Gastrocnemius medialis (tissue), 4 donors: Measurements from ENCODE around the gene UBAP2. TPM values are rescaled to one million over a fixed set of nuclear protein-coding genes. Genes with fewer than 3 reads are reported as not detected.

ENCODE experiments used
- ATAC-seq, 2 donors: fragments of 150-250 bp; one replicate each; pipeline ENCODE4 v1.9.1; 2016
- DNase-seq, 2 donors: peaks; one replicate each; pipeline ENCODE4 v3.0.0-alpha.2; 2019
- H3K27ac ChIP-seq, 4 donors: fragments of 200-600 bp; sonication (generic); 1 replicate in 1 of 4; 2 replicates in 3 of 4; pipeline ENCODE4 v1.5.1; 2016 to 2018; ENCODE audit warnings: mild to moderate bottlenecking in 2 of 4, moderate library complexity in 1 of 4
- H3K27me3 ChIP-seq, 3 donors: fragments of 200-600 bp; sonication (generic) in 2 of 3; 1 replicate in 1 of 3; 2 replicates in 2 of 3; pipeline versions ENCODE4 v1.5.1 to v1.6.0; 2016 to 2019; ENCODE audit warnings: mild to moderate bottlenecking in 1 of 3, moderate library complexity in 1 of 3
- H3K36me3 ChIP-seq, 2 donors: fragments of 200-600 bp; sonication (generic) in 1 of 2; one replicate each; pipeline ENCODE4 v1.5.1; 2017 to 2018
- H3K4me1 ChIP-seq, 2 donors: fragments of 200-600 bp; sonication (generic) in 1 of 2; one replicate each; pipeline ENCODE4 v1.5.1; 2016 to 2017; ENCODE audit warnings: mild to moderate bottlenecking in 2 of 2
- H3K4me3 ChIP-seq, 4 donors: fragments of 200-600 bp; sonication (generic) in 3 of 4; 1 replicate in 1 of 4; 2 replicates in 3 of 4; pipeline ENCODE4 v1.5.1; 2016 to 2019; ENCODE audit warnings: mild to moderate bottlenecking in 2 of 4
- H3K9me3 ChIP-seq, 3 donors: fragments of 200-600 bp; sonication (generic) in 2 of 3; 1 replicate in 1 of 3; 2 replicates in 2 of 3; pipeline ENCODE4 v1.5.1; 2016 to 2019
- POLR2A ChIP-seq, 2 donors: fragments of 450-650 bp; IDR thresholded peaks; one replicate each; pipeline ENCODE4 v1.6.1; 2017; ENCODE audit warnings: antibody characterized with exemption in 2 of 2, mild to moderate bottlenecking in 2 of 2, moderate library complexity in 2 of 2
- in situ Hi-C, 4 donors: fragments of 200-750 bp; cut with MboI; loops; one replicate each; pipeline versions ENCODE4 v1.15.0 to v1.8.0; 2017; ENCODE audit warnings: low sequenced_read_pairs in 4 of 4
- intact Hi-C: fragments of 100-400 bp; cut with DNase I; formaldehyde crosslinking; loops from one replicate; pipeline ENCODE4 v1.15.1; 2023; ENCODE audit warnings: low total_unique reads
- total RNA-seq, 4 donors: library from RNA; depleted of rRNA; stranded (reverse); fragments of >200 nt; gene quantifications; one replicate each; pipeline versions ENCODE4 v1.1.0 to v1.2.3, GENCODE V29; 2016
- TF ChIP-seq, protein P1 (sequence below), 5 experiments: fragments of 450-650 bp in 3 of 5; fragments of 200-600 bp in 2 of 5; sonication (generic) in 2 of 5; IDR thresholded peaks in 4 of 5; conservative IDR thresholded peaks in 1 of 5; 1 replicate in 4 of 5; 2 replicates in 1 of 5; pipeline ENCODE4 v1.5.1; 2016 to 2019; ENCODE audit warnings: antibody characterized with exemption in 5 of 5, mild to moderate bottlenecking in 3 of 5, moderate library complexity in 3 of 5

The UBAP2 gene
- total RNA-seq, 4 donors from 2014 or later, result 14.6 to 26.6 (median 20.9) TPM

DNA sequence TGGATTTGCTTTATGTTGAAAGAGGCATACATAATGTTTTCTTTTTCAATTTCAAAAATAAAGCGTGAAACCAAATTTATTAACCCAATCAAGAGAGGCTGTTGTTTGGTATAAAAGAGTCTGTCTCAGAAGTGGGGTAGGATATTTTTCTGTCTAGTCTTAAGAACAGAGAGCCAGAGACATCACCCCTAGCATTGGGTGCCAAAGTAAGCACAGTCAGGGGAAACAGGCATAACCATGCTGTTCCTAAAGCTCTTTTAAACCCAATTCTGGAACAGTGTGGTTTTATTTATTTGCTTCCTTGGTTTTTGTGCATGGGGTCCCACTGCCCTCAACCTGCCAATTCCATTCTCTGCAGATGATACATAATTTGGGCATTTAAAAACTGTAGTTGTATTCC is 143.6 kb downstream of the UBAP2 start:
- in situ Hi-C loops, result no loop called here
- Histone ChIP-seq H3K4me3 (no peak overlapping the region), H3K9me3 (no peaks in the 10 kb centered on the region), H3K4me1 (peaks cover 10 to 22% of the 10 kb centered on the region in 2 donors), H3K27me3 (no peaks in the 10 kb centered on the region), H3K36me3 (peaks cover 0 to 24% of the 10 kb centered on the region in 2 donors), H3K27ac (no peak overlapping the region)
- DNase-seq (no peak), ATAC-seq (no peak)
- intact Hi-C loops, result no loop called here
- TF ChIP-seq, protein P1, sequence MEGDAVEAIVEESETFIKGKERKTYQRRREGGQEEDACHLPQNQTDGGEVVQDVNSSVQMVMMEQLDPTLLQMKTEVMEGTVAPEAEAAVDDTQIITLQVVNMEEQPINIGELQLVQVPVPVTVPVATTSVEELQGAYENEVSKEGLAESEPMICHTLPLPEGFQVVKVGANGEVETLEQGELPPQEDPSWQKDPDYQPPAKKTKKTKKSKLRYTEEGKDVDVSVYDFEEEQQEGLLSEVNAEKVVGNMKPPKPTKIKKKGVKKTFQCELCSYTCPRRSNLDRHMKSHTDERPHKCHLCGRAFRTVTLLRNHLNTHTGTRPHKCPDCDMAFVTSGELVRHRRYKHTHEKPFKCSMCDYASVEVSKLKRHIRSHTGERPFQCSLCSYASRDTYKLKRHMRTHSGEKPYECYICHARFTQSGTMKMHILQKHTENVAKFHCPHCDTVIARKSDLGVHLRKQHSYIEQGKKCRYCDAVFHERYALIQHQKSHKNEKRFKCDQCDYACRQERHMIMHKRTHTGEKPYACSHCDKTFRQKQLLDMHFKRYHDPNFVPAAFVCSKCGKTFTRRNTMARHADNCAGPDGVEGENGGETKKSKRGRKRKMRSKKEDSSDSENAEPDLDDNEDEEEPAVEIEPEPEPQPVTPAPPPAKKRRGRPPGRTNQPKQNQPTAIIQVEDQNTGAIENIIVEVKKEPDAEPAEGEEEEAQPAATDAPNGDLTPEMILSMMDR (IDR thresholded peaks at IDR 0.05 in 4 of 5, conservative IDR thresholded peaks at IDR 0.05 in 1 of 5), result no peak
- TF ChIP-seq POLR2A (IDR thresholded peaks at IDR 0.05), result no peak

DNA sequence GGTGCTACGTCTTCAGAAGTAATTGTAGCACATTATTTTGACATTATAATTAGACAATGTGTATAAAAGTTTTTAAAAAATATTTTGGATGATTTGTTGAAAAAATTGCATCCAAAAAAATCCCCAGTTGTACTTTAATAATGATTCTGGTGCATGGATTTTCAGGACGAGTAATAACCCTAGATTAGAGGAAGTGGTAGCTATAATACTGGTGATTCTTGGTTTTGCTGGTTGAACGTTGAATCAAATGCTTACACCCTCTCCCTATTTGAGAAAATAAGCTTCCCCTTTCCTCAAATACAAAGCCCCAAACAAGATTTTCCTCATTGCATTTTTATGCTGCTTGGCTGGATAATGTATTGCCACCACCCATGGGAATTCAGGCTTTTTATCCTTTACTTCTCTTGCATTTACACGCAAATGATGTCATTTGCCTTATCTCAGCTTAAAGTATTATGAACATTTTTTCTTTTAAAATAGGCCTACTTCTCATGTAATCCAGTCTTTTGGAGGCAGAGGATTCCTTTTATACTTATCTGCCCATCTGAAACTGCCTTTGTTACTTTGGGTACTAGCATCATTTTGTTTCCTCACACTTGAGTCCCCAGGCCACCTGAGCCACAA is 145.4 kb downstream of the UBAP2 start:
- H3K36me3 ChIP-seq, result peaks cover 0 to 35% of the 10 kb centered on the region in 2 donors

DNA sequence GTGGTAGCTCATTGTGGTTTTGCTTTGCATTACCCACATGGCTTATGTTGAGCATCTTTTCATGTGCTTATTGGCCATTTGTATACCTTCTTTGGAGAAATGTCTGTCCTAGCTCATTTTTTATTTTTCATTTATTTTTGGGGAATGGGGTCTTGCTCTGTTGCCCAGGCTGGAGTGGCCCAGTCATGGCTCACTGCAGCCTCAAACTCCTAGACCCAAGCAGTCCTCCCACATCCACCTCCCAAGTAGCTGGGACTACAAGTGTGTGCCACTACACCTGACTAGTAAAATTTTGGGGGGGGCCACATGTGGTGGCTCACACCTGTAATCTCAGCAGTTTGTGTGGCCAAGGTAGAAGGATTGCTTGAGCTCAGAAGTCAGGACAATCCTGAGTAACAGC is 154.4 kb downstream of the UBAP2 start:
- H3K27me3 ChIP-seq, result no peaks in the 10 kb centered on the region
- intact Hi-C loops, result no loop called here
- H3K36me3 ChIP-seq, result peaks cover 0 to 3% of the 10 kb centered on the region in 2 donors
- no peak overlapping the region for H3K27ac ChIP-seq
- DNase-seq (no peak), ATAC-seq (no peak)
- no peak overlapping the region for H3K4me3 ChIP-seq
- no peaks in the 10 kb centered on the region for H3K9me3 ChIP-seq
- in situ Hi-C loops, result no loop called here
- no peak for TF ChIP-seq POLR2A (IDR thresholded peaks at IDR 0.05)
- TF ChIP-seq, protein P1 (IDR thresholded peaks at IDR 0.05 in 4 of 5, conservative IDR thresholded peaks at IDR 0.05 in 1 of 5), result no peak
- peaks cover 0 to 3% of the 10 kb centered on the region in 2 donors for H3K4me1 ChIP-seq

More for the DNA sequence above, 145.4 kb downstream of the UBAP2 start:
- intact Hi-C loops (no loop called here), in situ Hi-C loops (no loop called here)
- H3K27ac ChIP-seq, result no peak overlapping the region
- DNase-seq (no peak), ATAC-seq (no peak)
- TF ChIP-seq POLR2A (IDR thresholded peaks at IDR 0.05), result no peak
- H3K4me1 ChIP-seq, result peaks cover 10 to 18% of the 10 kb centered on the region in 2 donors
- H3K27me3 ChIP-seq, result no peaks in the 10 kb centered on the region
- no peak overlapping the region for H3K4me3 ChIP-seq
- no peaks in the 10 kb centered on the region for H3K9me3 ChIP-seq

DNA sequence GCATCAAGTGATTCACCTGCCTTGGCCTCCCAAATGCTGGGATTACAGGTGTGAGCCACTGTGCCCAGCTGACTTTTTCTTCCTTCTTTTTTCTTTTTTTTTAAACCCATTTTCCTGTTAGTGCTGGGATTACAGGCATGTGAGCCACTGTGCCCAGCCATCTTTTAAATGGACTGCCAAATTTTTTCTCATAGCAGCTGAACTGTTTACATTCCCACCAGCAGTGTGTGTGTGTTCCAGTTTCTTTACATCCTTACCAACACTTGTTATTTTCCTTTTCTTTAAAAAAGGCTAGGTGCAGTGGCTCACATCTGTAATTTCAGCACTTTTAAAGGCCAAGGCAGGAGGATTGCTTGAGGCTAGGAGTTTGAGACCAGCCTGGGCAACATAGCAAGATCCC is 154.8 kb downstream of the UBAP2 start:
- intact Hi-C loops (no loop called here), in situ Hi-C loops (no loop called here)
- Histone ChIP-seq H3K4me3 (no peak overlapping the region), H3K9me3 (no peaks in the 10 kb centered on the region), H3K4me1 (peaks cover 0 to 3% of the 10 kb centered on the region in 2 donors), H3K36me3 (no peaks in the 10 kb centered on the region), H3K27me3 (no peaks in the 10 kb centered on the region), H3K27ac (no peak overlapping the region)
- ATAC-seq, result no peak
- TF ChIP-seq POLR2A (IDR thresholded peaks at IDR 0.05), result no peak
- TF ChIP-seq, protein P1 (IDR thresholded peaks at IDR 0.05 in 4 of 5, conservative IDR thresholded peaks at IDR 0.05 in 1 of 5), result no peak
- no peak for DNase-seq

DNA sequence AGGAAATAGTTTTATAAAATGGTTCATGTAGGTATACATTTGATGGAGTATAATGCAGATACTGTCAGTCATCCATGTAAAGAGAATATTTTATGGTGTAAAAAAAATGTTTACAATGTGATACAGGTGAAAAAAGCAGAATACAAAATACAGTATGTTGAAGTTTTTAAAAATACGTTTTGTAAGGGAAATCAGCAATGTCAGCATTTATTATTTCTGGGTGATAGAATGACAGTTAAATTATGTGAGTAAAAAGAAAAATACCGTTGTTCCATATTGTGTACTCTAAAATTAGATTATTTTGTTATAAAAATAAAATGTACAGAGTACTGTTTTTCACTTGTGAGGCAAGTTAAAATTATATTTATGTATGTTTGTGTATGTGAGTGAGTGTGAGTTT is 162.7 kb downstream of the UBAP2 start:
- no peak for DNase-seq
- Histone ChIP-seq H3K4me3 (no peak overlapping the region), H3K9me3 (no peaks in the 10 kb centered on the region), H3K27ac (no peak overlapping the region), H3K27me3 (no peaks in the 10 kb centered on the region), H3K36me3 (no peaks in the 10 kb centered on the region), H3K4me1 (peaks cover 37 to 53% of the 10 kb centered on the region in 2 donors)
- in situ Hi-C loops, result no loop called here
- intact Hi-C loops, result loop anchor here (10.0 kb wide), 1 partner anchor 299 kb away; no protein-coding TSS in a partner anchor
- no peak for ATAC-seq
- TF ChIP-seq POLR2A (IDR thresholded peaks at IDR 0.05), result no peak
- TF ChIP-seq, protein P1 (IDR thresholded peaks at IDR 0.05 in 4 of 5, conservative IDR thresholded peaks at IDR 0.05 in 1 of 5), result no peak
